B cell (primary cell): ENCODE measurements around the gene PRR18. TPM values are rescaled to one million over a fixed set of nuclear protein-coding genes. Genes with fewer than 3 reads are reported as not detected.

Source experiments
- ATAC-seq: fragments of 200-7000 bp; cut with Tn5 transposase; one replicate; pipeline ENCODE4 v1.10.0; 2021; ENCODE audit warnings: low read depth, mild to moderate bottlenecking, moderate number of reproducible peaks, moderate library complexity
- CTCF ChIA-PET: fragments of 350-600 bp; sonication (Branson Sonifier 250); formaldehyde crosslinking; loops from one replicate; lab custom pipeline; 2021; ENCODE audit warnings: antibody characterized with exemption, inconsistent platforms; lab: Charles Lee
- POLR2A ChIA-PET: fragments of 350-600 bp; sonication (Branson Sonifier 250); formaldehyde crosslinking; loops from one replicate; lab custom pipeline; 2021; ENCODE audit warnings: antibody characterized with exemption; lab: Charles Lee
- DNase-seq: peaks from one replicate; pipeline ENCODE4 v3.0.0; 2013
- H2AFZ ChIP-seq: 2 replicates; pipeline ENCODE4 v1.6.1; 2012; ENCODE audit warnings: mild to moderate bottlenecking, low read depth, low read length; ENCODE audit not compliant: insufficient read depth, poor library complexity, severe bottlenecking
- H3K27ac ChIP-seq, 2 donors: 1 replicate in 1 of 2; 2 replicates in 1 of 2; pipeline ENCODE4 v1.5.1; 2012 to 2013; ENCODE audit warnings: low read length in 2 of 2, mild to moderate bottlenecking in 2 of 2, moderate library complexity in 1 of 2
- H3K27me3 ChIP-seq, 4 experiments: fragments of 200-600 bp in 1 of 4; sonication (generic) in 1 of 4; replicated peaks in 1 of 4; 1 replicate in 2 of 4; 2 replicates in 2 of 4; pipeline versions ENCODE4 v1.6.1 to v1.7.0; 2013 to 2016; ENCODE audit warnings: low read length in 3 of 4, mild to moderate bottlenecking in 2 of 4, mixed read lengths in 1 of 4, moderate library complexity in 1 of 4; ENCODE audit not compliant: insufficient read depth in 4 of 4, control insufficient read depth in 3 of 4; ENCODE audit errors: control extremely low read depth in 1 of 4
- H3K36me3 ChIP-seq, 2 experiments: replicated peaks in 1 of 2; 1 replicate in 1 of 2; 2 replicates in 1 of 2; pipeline versions ENCODE4 v1.6.1 to v1.7.1; 2013; ENCODE audit warnings: low read length in 1 of 2; ENCODE audit not compliant: insufficient read depth in 2 of 2, control insufficient read depth in 1 of 2; ENCODE audit errors: control extremely low read depth in 1 of 2, extremely low read depth in 1 of 2
- H3K4me1 ChIP-seq, 2 donors: fragments of 200-600 bp in 1 of 2; sonication (generic) in 1 of 2; 1 replicate in 1 of 2; 2 replicates in 1 of 2; pipeline versions ENCODE4 v1.5.1 to v1.6.1; 2013 to 2017; ENCODE audit warnings: low read length in 2 of 2; ENCODE audit not compliant: control insufficient read depth in 2 of 2, insufficient read depth in 2 of 2
- H3K4me2 ChIP-seq: replicated peaks from 2 replicates; pipeline ENCODE3; 2012; ENCODE audit warnings: mild to moderate bottlenecking, low read depth, low read length; ENCODE audit not compliant: poor library complexity, severe bottlenecking
- H3K4me3 ChIP-seq, 5 experiments: fragments of 200-600 bp in 1 of 5; sonication (generic) in 1 of 5; 1 replicate in 3 of 5; 2 replicates in 2 of 5; pipeline versions ENCODE4 v1.5.1 to v1.7.0; 2011 to 2016; ENCODE audit warnings: low read length in 4 of 5, mild to moderate bottlenecking in 4 of 5, low read depth in 2 of 5, control low read depth in 1 of 5, moderate library complexity in 1 of 5; ENCODE audit not compliant: insufficient read depth in 1 of 5; ENCODE audit errors: control extremely low read depth in 1 of 5, extremely low read depth in 1 of 5
- H3K79me2 ChIP-seq: fragments of 200-600 bp; sonication (generic); one replicate; pipeline ENCODE4 v1.6.0; 2016; ENCODE audit warnings: low read length; ENCODE audit not compliant: control insufficient read depth, insufficient read depth
- H3K9ac ChIP-seq: fragments of 200-600 bp; sonication (generic); 2 replicates; pipeline ENCODE4 v1.6.1; 2017; ENCODE audit warnings: mild to moderate bottlenecking, low read length, moderate library complexity
- H3K9me3 ChIP-seq, 3 donors: one replicate each; pipeline versions ENCODE4 v1.6.1 to v1.7.1; 2013; ENCODE audit warnings: low read length in 2 of 3; ENCODE audit not compliant: control insufficient read depth in 2 of 3, insufficient read depth in 1 of 3; ENCODE audit errors: control extremely low read depth in 1 of 3
- H4K20me1 ChIP-seq: 2 replicates; pipeline ENCODE4 v1.6.0; 2012; ENCODE audit warnings: mild to moderate bottlenecking, low read length; ENCODE audit not compliant: insufficient read depth, control insufficient read depth, poor library complexity, severe bottlenecking
- H3K27ac Mint-ChIP-seq: one replicate; pipeline ENCODE4 v1.8.0; 2021; ENCODE audit warnings: mixed read lengths
- H3K27me3 Mint-ChIP-seq: one replicate; pipeline ENCODE4 v1.8.0; 2021; ENCODE audit warnings: mixed read lengths
- H3K4me1 Mint-ChIP-seq: one replicate; pipeline ENCODE4 v1.8.0; 2021; ENCODE audit warnings: mixed read lengths
- H3K4me3 Mint-ChIP-seq: one replicate; pipeline ENCODE4 v1.8.0; 2021; ENCODE audit warnings: mixed read lengths
- H3K9me3 Mint-ChIP-seq: one replicate; pipeline ENCODE4 v1.8.0; 2022; ENCODE audit warnings: mixed read lengths; ENCODE audit not compliant: insufficient read depth
- CTCF ChIP-seq: fragments of 200-600 bp; IDR thresholded peaks from one replicate; pipeline ENCODE4 v1.8.0; 2022; ENCODE audit warnings: antibody characterized with exemption, mild to moderate bottlenecking
- EZH2 ChIP-seq: IDR thresholded peaks from 2 replicates; pipeline ENCODE4 v1.6.1; 2012; ENCODE audit warnings: borderline replicate concordance, low read depth, mild to moderate bottlenecking, moderate library complexity, low read length; ENCODE audit not compliant: insufficient read depth, poor library complexity, severe bottlenecking
- WGBS: methylation state at CpG from one replicate; pipeline ENCODE4 v1.1.5; 2013; ENCODE audit warnings: missing lambda C conversion rate; ENCODE audit not compliant: insufficient coverage; 5-methylcytosine and 5-hydroxymethylcytosine counted together
- intact Hi-C: fragments of 100-400 bp; cut with micrococcal nuclease; formaldehyde crosslinking; loops from one replicate; pipeline ENCODE4 v1.10.0; 2022
- polyA plus RNA-seq: library from polyadenylated mRNA; depleted of rRNA; stranded (reverse); fragments of >200 nt; gene quantifications from 2 replicates; pipeline ENCODE4 v1.2.3, GENCODE V29; 2012
- total RNA-seq, 2 donors: library from RNA; stranded (reverse); fragments of 120-200 nt in 1 of 2; gene quantifications; 1 replicate in 1 of 2; 2 replicates in 1 of 2; pipeline versions ENCODE4 v1.2.3 to v1.2.4, GENCODE V29; 2013 to 2022

Gene PRR18
- total and polyA plus RNA-seq, 2 donors (not counting 1 experiment from before 2014, with no cell fraction given), result not detected

- Mint-ChIP-seq H3K9me3 (no peaks in the 10 kb centered on the region), H3K4me3 (no peak overlapping the region), H3K27me3 (no peaks in the 10 kb centered on the region), H3K4me1 (no peaks in the 10 kb centered on the region), H3K27ac (no peak overlapping the region)
- no peaks in the 10 kb centered on the region for H4K20me1 ChIP-seq
- no peak overlapping the region for H3K4me2 ChIP-seq
- TF ChIP-seq EZH2 (no peak), CTCF (no peak)
- H2AFZ ChIP-seq, result no peak overlapping the region
- H3K36me3 ChIP-seq, result peaks cover 9 to 35% of the 10 kb centered on the region in 2 experiments
- ATAC-seq (no peak), DNase-seq (no peak)
- H3K4me3 ChIP-seq, result no peak overlapping the region
- ChIA-PET POLR2A (no interaction called here), CTCF (interaction anchor here (0.9 to 3.9 kb wide), 4 partner anchors 43 to 82 kb away, joined by 3 to 22 read pairs (median 8); no protein-coding TSS in a partner anchor)
- no peaks in the 10 kb centered on the region for H3K4me1 ChIP-seq
- intact Hi-C loops, result no loop called here
- no peaks in the 10 kb centered on the region for H3K27me3 ChIP-seq
- H3K27ac ChIP-seq, result no peak overlapping the region
- no peaks in the 10 kb centered on the region for H3K9me3 ChIP-seq
- H3K9ac ChIP-seq, result no peak overlapping the region
- H3K79me2 ChIP-seq, result no peaks in the 10 kb centered on the region
- 90% methylated on average over 16 of the region's 18 CpGs for WGBS
These were observed 10.7 kb upstream of the PRR18 start for GRCh38 chr6:166318649-166319600.

- Histone ChIP-seq H3K4me2 (no peak overlapping the region), H3K79me2 (no peaks in the 10 kb centered on the region), H3K36me3 (peaks cover 9 to 31% of the 10 kb centered on the region in 2 experiments), H3K4me1 (no peaks in the 10 kb centered on the region), H3K27me3 (no peaks in the 10 kb centered on the region), H3K9ac (no peak overlapping the region), H4K20me1 (no peaks in the 10 kb centered on the region), H3K4me3 (no peak overlapping the region), H3K27ac (no peak overlapping the region), H2AFZ (no peak overlapping the region), H3K9me3 (no peaks in the 10 kb centered on the region)
- no peak overlapping the region for H3K27ac Mint-ChIP-seq
- TF ChIP-seq CTCF (no peak), EZH2 (no peak)
- ChIA-PET POLR2A (no interaction called here), CTCF (interaction anchor here (2.6 to 3.9 kb wide), 2 partner anchors 63 to 82 kb away, joined by 12 to 22 read pairs; no protein-coding TSS in a partner anchor)
- no peak overlapping the region for H3K4me3 Mint-ChIP-seq
- DNase-seq (no peak), ATAC-seq (no peak)
- intact Hi-C loops, result no loop called here
- H3K27me3 Mint-ChIP-seq, result no peaks in the 10 kb centered on the region
- 84% methylated on average over 14 of the region's 14 CpGs for WGBS
- H3K9me3 Mint-ChIP-seq, result no peaks in the 10 kb centered on the region
- H3K4me1 Mint-ChIP-seq, result no peaks in the 10 kb centered on the region
These were observed 10.0 kb upstream of the PRR18 start for GRCh38 chr6:166318227-166318626.
